Sciatic nerve (tissue), 2 donors: ENCODE results near the gene NKD2. TPM values are rescaled to one million over a fixed set of nuclear protein-coding genes. Genes with fewer than 3 reads are reported as not detected.
A peak's percentile ranks its signal among the peaks of the same experiment; 100 is the strongest.
"Not testable (repeated sequence)": the region's sequence is repeated elsewhere in the genome, so short reads cannot be mapped to it uniquely, and the experiment has no call there.

ENCODE experiments used
- ATAC-seq: fragments of 200-7000 bp; cut with Tn5 transposase; one replicate; pipeline ENCODE4 v1.9.1; 2020; ENCODE audit warnings: mild to moderate bottlenecking, moderate library complexity
- DNase-seq: peaks from one replicate; pipeline ENCODE4 v3.0.0-alpha.2; 2020; ENCODE audit warnings: low spot score
- intact Hi-C: fragments of 100-400 bp; cut with DNase I; formaldehyde crosslinking; loops from one replicate; pipeline ENCODE4 v1.14.2; 2022
- total RNA-seq: library from RNA; stranded (reverse); fragmentation: NEBNext Ultra II Directional; extraction: Animal tissue kit (Norgen Biotek cat#: 25700); gene quantifications from one replicate; pipeline ENCODE4 v1.2.1, GENCODE V29; 2021
- donor health status: DM: no; HTN: no; CAD: no.
- donor health status: DM: no; HTN: no; CAD: no.

The NKD2 gene
- total RNA-seq, 1 donor from 2014 or later = 0.89 TPM

- ATAC-seq (no peak), DNase-seq (no peak)
- intact Hi-C loops = no loop called here
Measured at GRCh38 chr5:1021136-1021968, 12.8 kb downstream of the NKD2 start.

- intact Hi-C loops = not testable (repeated sequence)
Measured at GRCh38 chr5:1021969-1022336, 13.4 kb downstream of the NKD2 start.

GRCh38 chr5:1026700-1027621, 18.4 kb downstream of the NKD2 start:
- ATAC-seq (peak; percentile 10), DNase-seq (no peak)
- intact Hi-C loops = no loop called here

More at GRCh38 chr5:1021969-1022336, 13.4 kb downstream of the NKD2 start:
- not testable (repeated sequence) for DNase-seq, ATAC-seq

- intact Hi-C loops = no loop called here
- ATAC-seq = no peak
- DNase-seq = no peak
Measured at GRCh38 chr5:1027631-1028441, 19.2 kb downstream of the NKD2 start.

- DNase-seq (no peak), ATAC-seq (no peak)
- intact Hi-C loops = no loop called here
Measured at GRCh38 chr5:1028481-1029281, 20.1 kb downstream of the NKD2 start.

DNA sequence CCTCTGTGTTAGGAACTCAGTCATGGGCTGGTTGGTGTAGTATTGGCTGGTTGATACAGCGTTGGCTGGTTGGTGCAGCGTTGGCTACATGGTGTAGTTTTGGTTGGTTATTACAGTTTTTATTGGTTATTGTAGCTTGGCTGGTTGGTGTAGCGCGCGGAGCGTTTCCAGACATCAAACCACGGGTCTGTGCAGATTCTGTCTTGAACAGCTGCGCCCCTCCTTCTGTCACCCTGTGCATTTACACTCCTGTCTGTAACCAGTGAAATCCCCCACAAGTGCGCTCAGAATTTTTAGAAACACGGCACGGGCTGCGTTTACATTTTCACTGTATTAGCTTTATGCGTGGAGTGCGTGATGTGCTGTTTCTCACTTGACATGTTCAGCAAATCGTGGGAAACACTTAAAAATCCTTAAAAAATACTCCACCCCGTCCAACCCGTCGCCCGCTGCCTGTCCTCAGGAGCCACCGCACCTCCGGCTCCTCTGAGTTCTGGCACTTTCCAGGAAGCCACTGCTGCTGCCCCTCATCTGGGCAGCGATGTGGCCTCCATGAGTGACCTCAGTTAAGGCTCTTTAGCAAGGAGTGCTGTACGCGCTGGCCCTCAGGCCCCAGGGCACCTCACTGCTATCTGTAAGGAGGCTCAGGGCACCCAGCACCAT, 20.8 kb downstream of the NKD2 start:
- no peak for ATAC-seq
- no peak for DNase-seq
- intact Hi-C loops = no loop called here

GRCh38 chr5:1029945-1030625, 21.5 kb downstream of the NKD2 start:
- intact Hi-C loops = no loop called here
- no peak for DNase-seq
- no peak for ATAC-seq

DNA sequence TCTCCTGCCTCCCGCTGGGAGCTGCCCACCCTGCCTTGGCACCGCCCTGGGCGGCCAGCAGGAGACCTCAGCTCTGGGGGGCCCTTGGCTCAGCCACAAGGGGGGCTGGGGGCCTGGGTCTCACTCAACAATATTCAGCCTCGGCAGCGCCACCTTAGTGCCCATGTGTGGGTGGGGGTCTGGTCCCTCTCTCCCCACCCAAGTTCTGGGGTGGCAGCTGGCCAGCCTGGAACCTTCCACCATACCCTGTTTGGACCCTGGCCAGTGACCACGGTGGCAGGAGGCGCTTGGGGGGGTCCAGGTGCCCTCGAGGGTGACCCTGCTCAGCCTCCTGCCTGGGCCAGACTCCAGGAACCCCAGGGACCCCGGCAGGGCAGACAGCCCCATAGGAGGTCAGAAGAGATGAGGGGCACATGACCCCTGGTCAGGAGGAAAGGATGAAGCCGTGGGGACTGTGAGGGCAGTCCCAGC, 22.2 kb downstream of the NKD2 start:
- ATAC-seq = no peak
- no peak for DNase-seq
- intact Hi-C loops = no loop called here

GRCh38 chr5:1031306-1031959, 22.8 kb downstream of the NKD2 start:
- intact Hi-C loops = no loop called here
- no peak for ATAC-seq
- DNase-seq = no peak

- ATAC-seq (no peak), DNase-seq (no peak)
- intact Hi-C loops = no loop called here
Measured at GRCh38 chr5:1032011-1032410, 23.4 kb downstream of the NKD2 start.

GRCh38 chr5:1032551-1033027, 24.0 kb downstream of the NKD2 start:
- DNase-seq = no peak
- ATAC-seq = no peak
- intact Hi-C loops = no loop called here

GRCh38 chr5:1033178-1033577, 24.6 kb downstream of the NKD2 start:
- ATAC-seq = no peak
- intact Hi-C loops = no loop called here
- DNase-seq = no peak

DNA sequence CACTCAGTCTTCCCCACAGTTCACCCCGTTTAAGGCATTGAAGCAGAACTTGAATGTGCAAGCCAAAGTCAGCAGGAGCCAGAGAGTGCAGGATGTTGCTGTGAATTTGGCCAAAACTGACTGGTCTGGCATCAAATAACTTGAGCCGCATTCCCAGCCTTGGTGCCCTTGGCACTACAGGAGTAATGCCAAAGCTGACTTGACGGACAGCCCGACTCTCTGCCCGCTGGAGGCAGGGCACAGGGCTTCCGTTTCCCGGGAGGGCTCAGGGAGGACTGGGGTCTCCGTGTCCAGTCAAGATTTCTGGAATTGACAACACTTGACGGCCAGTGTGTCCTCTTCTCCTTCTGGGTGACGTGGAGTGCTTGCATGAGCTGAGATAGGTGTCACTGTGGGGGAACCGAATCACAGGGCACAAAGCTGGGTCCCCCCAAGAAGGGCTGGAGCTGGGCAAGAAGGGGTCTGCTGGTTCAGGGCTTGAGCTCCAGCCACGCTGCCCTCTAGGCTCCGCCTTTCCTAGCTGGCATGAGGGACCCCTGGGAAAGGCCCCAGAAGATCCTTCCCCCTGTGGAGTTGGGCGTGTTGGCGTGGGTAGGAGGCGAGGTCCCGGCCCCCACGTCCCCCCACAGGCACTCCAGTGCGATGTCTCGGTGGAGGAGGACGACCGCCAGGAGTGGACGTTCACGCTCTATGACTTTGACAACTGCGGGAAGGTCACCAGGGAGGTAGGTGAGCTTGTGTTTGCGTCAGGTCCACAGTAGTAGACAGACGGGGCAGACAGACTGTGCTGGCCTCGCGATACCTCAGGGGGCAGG, 25.2 kb downstream of the NKD2 start:
- DNase-seq = no peak
- no peak for ATAC-seq
- intact Hi-C loops = no loop called here

- intact Hi-C loops = no loop called here
- ATAC-seq = no peak
- no peak for DNase-seq
Measured at GRCh38 chr5:1034421-1034905, 25.9 kb downstream of the NKD2 start.

GRCh38 chr5:1034986-1035385, 26.4 kb downstream of the NKD2 start:
- intact Hi-C loops = no loop called here
- DNase-seq (no peak), ATAC-seq (no peak)
